Measurements from ENCODE around the gene SVOP.
A peak's percentile ranks its signal among the peaks of the same experiment; 100 is the strongest.
"Not testable (repeated sequence)": the region's sequence is repeated elsewhere in the genome, so short reads cannot be mapped to it uniquely, and the experiment has no call there.

SVOP gene

DNA sequence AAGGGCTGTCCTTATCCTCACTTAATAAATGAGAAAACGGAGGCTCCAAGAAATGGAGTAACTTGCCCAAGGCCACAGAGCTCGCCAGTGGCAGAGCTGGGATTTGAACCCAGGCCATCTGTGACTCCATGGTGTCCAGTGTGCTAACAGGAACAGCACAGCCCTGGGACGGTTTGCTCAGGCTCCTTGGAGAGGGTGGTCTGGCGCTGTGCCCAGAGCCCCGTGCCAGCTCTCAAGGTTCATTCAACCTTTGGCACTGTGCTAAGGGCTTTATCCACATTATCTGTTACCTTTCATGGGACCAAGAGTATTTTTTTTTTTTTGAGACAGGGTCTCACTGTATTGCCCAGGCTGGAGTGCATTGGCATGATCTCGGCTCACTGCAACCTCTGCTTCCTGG lies 132.8 kb downstream of the SVOP start:
- no peak for DNase-seq (ENCODE audit: low read depth in 2 of 2)

- DNase-seq (ENCODE audit: low read depth in 2 of 2), result no peak
These were observed 133.8 kb downstream of the SVOP start for GRCh38 chr12:108886873-108887629.

GRCh38 chr12:108884116-108885012 lies 136.5 kb downstream of the SVOP start:
- peak; percentile 53 to 70 for DNase-seq (ENCODE audit: low read depth in 2 of 2)

GRCh38 chr12:108881953-108882352 lies 138.9 kb downstream of the SVOP start:
- no peak for DNase-seq (ENCODE audit: low read depth in 2 of 2)

- DNase-seq (ENCODE audit: low read depth in 2 of 2), result no peak
These were observed 141.1 kb downstream of the SVOP start, which contains the start of gene DAO for GRCh38 chr12:108879615-108880254. Gene DAO (plus strand): TSS chr12:108880092. CDS start chr12:108885007, 4,915 bp downstream.

- no peak for DNase-seq (ENCODE audit: low read depth in 2 of 2)
These were observed 144.3 kb downstream of the SVOP start for GRCh38 chr12:108876550-108876949.

DNA sequence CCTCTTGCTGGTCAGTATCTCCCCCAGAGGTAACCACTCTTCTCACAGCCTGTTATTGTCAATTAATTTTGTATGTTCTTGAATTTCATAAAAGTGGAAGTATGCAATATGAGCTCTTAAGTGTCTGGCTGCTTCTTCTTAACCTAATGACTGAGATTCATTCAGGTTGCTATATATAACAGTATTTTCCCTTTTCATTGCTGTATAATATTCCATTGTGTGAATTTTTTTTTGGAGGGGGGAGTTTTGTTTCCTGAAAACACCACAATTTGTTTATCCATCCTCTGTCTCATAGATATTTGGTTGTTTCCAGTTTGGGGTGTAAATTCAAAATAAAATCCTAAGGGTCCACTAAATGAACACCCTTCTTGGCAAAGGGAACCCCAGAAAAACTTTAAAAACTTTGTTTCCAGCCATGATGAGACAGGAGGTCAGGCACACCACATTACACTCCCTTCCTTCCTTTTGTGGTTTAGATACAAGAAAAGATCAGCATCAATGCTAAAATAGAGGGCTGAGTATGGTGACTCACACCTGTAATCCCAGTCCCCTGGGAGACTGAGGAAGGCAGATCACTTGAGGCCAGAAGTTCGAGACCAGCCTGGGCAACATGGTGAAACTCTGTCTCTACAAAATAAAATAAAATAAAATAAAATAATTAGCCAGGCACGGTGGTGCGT lies 145.0 kb downstream of the SVOP start:
- no peak for DNase-seq (ENCODE audit: low read depth in 2 of 2)

- DNase-seq (ENCODE audit: low read depth in 2 of 2), result no peak
These were observed 145.6 kb downstream of the SVOP start for GRCh38 chr12:108875280-108875679.

GRCh38 chr12:108868781-108869180 lies 152.1 kb downstream of the SVOP start:
- no peak for DNase-seq (ENCODE audit: low read depth in 2 of 2)

GRCh38 chr12:108866083-108866482 lies 154.8 kb downstream of the SVOP start:
- not testable (repeated sequence) for DNase-seq (ENCODE audit: low read depth in 2 of 2)

- DNase-seq (ENCODE audit: low read depth in 2 of 2), result no peak
These were observed 155.7 kb downstream of the SVOP start for GRCh38 chr12:108865169-108865568.

DNA sequence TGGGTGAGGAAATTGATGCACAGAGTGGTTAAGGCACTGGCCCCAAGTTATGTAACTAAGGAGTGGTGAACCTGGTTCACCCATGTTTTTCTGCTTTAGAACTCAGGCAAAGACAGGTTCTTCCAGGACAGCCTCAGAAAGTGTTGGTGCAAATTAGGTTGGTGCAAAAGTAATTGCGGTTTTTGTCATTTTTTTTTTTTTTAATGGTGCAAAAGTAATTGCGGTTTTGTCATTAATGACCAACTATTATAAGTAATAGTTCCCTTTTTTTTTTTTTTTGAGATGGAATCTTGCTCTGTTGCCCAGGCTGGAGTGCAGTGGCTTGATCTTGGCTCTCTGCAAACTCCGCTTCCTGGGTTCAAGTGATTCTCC lies 158.3 kb downstream of the SVOP start:
- no peak for DNase-seq (ENCODE audit: low read depth in 2 of 2)

DNA sequence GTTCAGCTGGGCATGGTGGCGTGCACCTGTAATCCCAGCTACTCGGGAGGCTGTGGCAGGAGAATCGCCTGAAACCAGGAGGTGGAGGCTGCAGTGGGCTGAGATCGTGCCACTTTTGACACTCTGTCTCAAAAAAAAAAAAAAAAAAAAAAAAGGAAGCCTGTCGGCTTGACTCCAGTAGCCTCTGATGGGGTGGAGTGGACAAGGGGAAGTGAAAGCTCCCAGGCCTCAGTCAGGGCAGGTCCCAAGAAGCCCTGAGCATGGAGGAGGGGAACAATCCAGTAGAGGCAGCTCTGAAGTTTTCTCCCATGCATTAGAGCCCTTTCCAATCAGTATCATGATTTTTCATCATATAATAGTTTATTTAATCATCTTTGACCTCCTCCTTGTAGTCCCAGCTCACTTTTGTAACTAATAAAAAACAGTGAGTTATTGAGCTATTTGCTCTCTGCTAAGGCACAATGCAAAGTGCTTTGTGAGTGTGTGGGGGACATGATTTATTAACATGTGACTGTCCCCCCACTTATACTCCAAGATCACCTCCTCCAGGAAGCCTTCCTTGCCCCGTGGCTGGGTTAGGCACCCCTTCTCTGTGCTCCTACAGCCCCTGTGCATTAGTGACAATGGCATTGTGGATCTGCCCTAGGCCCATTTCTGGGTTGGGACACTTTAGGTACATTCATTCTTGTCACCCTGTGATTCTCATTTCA lies 158.8 kb downstream of the SVOP start:
- no peak for DNase-seq (ENCODE audit: low read depth in 2 of 2)

GRCh38 chr12:108860443-108860842 lies 160.4 kb downstream of the SVOP start:
- DNase-seq (ENCODE audit: low read depth in 2 of 2), result no peak

GRCh38 chr12:108859923-108860291 lies 161.0 kb downstream of the SVOP start:
- DNase-seq (ENCODE audit: low read depth in 2 of 2), result no peak

GRCh38 chr12:108859141-108859922 lies 161.5 kb downstream of the SVOP start:
- DNase-seq (ENCODE audit: low read depth in 2 of 2), result not testable (repeated sequence)

- DNase-seq (ENCODE audit: low read depth in 2 of 2), result no peak
These were observed 162.4 kb downstream of the SVOP start for GRCh38 chr12:108858311-108859074.

All from activated CD4-positive, alpha-beta T cell treated with anti-CD3 and anti-CD28 coated beads for 24 hours (primary cell).